Psoas muscle (tissue), 8 donors: Measurements from ENCODE around the gene ACOXL. TPM values are rescaled to one million over a fixed set of nuclear protein-coding genes. Genes with fewer than 3 reads are reported as not detected.

Experiments used
- ATAC-seq, 4 donors: fragments of 200-7000 bp; cut with Tn5 transposase; one replicate each; pipeline ENCODE4 v1.9.1; 2020; ENCODE audit warnings: moderate library complexity in 3 of 4, mild to moderate bottlenecking in 2 of 4
- DNase-seq, 2 donors: peaks; one replicate each; pipeline ENCODE4 v3.0.0-alpha.2; 2020
- H3K27ac ChIP-seq: fragments of 200-600 bp; one replicate; pipeline ENCODE4 v1.8.0; 2022
- H3K27me3 ChIP-seq, 3 donors: fragments of 200-600 bp in 1 of 3; one replicate each; pipeline versions ENCODE4 v1.6.1 to v1.8.0; 2013 to 2022; ENCODE audit warnings: low read length in 2 of 3, mild to moderate bottlenecking in 2 of 3, moderate library complexity in 1 of 3; ENCODE audit not compliant: insufficient read depth in 3 of 3
- H3K36me3 ChIP-seq, 2 donors: fragments of 200-600 bp in 1 of 2; one replicate each; pipeline versions ENCODE4 v1.6.1 to v1.8.0; 2013 to 2022; ENCODE audit warnings: low read depth in 1 of 2, mild to moderate bottlenecking in 1 of 2, moderate library complexity in 1 of 2; ENCODE audit not compliant: insufficient read depth in 1 of 2
- H3K4me1 ChIP-seq: fragments of 200-600 bp; one replicate; pipeline ENCODE4 v1.8.0; 2022
- H3K4me3 ChIP-seq: fragments of 200-600 bp; one replicate; pipeline ENCODE4 v1.8.0; 2022; ENCODE audit warnings: mild to moderate bottlenecking
- H3K9me3 ChIP-seq: fragments of 200-600 bp; one replicate; pipeline ENCODE4 v1.8.0; 2022
- WGBS, 3 donors: extraction: QIAGEN DNeasy Blood & Tissue Kit; methylation state at CpG; one replicate each; pipeline versions ENCODE4 v1.1.6 to v1.1.7; 2013; 5-methylcytosine and 5-hydroxymethylcytosine counted together
- intact Hi-C, 2 donors: fragments of 100-400 bp; cut with DNase I; formaldehyde crosslinking; loops; one replicate each; pipeline versions ENCODE4 v1.11.0 to v1.14.2; 2022
- polyA plus RNA-seq, 3 donors: library from polyadenylated mRNA; stranded (reverse); fragments of 200-250 nt; gene quantifications; one replicate each; pipeline ENCODE4 v1.2.3, GENCODE V29; 2013
- total RNA-seq, 4 donors: library from RNA; stranded (reverse); fragmentation: NEBNext Ultra II Directional in 2 of 4; extraction: Animal tissue kit (Norgen Biotek cat#: 25700) in 2 of 4; gene quantifications; one replicate each; pipeline versions ENCODE4 v1.2.1 to v1.2.4, GENCODE V29; 2021 to 2023
- TF ChIP-seq, protein P1 (sequence below): fragments of 200-600 bp; IDR thresholded peaks from one replicate; pipeline ENCODE4 v1.8.0; 2022; ENCODE audit warnings: antibody characterized with exemption
- donor health status: healthy with polysubstance abuse.
- donor health status: DM: no; HTN: no; CAD: no; lungs with moderate emphysema.
- donor health status: Bipolar disorder and iron deficiency.
- donor health status: healthy.
- donor health status: DM: yes; HTN: yes; CAD: no.
- donor health status: DM: no; HTN: no; CAD: no.
- donor health status: DM: no; HTN: no; CAD: no.
- donor health status: DM: yes; HTN: yes; CAD: no.

The ACOXL gene
- total and polyA plus RNA-seq, 7 donors: 0.01 TPM; not detected in 6

DNA sequence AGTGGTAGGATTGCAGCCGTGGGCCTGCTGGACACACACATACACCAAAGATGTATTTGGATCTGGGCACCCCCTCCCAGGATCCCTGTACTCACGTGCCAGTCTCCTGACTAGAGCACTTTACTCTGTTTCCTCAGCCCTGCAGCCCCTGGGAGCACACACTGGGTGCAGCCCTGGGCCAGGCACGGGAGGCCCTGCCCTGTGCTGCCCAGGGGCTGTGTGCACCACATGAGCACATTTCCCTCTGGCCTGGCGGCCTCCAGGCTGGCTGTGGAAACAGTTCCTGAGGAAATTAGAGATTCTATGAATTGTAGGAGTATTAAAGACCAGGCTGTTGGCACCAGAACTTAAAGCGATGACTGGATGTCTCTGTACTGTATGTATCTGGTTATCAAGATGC is 433.7 kb downstream of the ACOXL start:
- H3K27ac ChIP-seq: no peak overlapping the region
- DNase-seq: no peak
- intact Hi-C loops: no loop called here
- no peaks in the 10 kb centered on the region for H3K9me3 ChIP-seq
- no peak overlapping the region for H3K4me3 ChIP-seq
- H3K4me1 ChIP-seq: peaks cover 44% of the 10 kb centered on the region
- H3K36me3 ChIP-seq: peaks cover 0 to 19% of the 10 kb centered on the region in 2 donors
- 93 to 96% (median 94%) methylated on average over 5 of the region's 5 CpGs for WGBS, 3 donors
- H3K27me3 ChIP-seq: no peaks in the 10 kb centered on the region
- no peak for ATAC-seq
- TF ChIP-seq, protein P1, sequence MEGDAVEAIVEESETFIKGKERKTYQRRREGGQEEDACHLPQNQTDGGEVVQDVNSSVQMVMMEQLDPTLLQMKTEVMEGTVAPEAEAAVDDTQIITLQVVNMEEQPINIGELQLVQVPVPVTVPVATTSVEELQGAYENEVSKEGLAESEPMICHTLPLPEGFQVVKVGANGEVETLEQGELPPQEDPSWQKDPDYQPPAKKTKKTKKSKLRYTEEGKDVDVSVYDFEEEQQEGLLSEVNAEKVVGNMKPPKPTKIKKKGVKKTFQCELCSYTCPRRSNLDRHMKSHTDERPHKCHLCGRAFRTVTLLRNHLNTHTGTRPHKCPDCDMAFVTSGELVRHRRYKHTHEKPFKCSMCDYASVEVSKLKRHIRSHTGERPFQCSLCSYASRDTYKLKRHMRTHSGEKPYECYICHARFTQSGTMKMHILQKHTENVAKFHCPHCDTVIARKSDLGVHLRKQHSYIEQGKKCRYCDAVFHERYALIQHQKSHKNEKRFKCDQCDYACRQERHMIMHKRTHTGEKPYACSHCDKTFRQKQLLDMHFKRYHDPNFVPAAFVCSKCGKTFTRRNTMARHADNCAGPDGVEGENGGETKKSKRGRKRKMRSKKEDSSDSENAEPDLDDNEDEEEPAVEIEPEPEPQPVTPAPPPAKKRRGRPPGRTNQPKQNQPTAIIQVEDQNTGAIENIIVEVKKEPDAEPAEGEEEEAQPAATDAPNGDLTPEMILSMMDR: no peak

DNA sequence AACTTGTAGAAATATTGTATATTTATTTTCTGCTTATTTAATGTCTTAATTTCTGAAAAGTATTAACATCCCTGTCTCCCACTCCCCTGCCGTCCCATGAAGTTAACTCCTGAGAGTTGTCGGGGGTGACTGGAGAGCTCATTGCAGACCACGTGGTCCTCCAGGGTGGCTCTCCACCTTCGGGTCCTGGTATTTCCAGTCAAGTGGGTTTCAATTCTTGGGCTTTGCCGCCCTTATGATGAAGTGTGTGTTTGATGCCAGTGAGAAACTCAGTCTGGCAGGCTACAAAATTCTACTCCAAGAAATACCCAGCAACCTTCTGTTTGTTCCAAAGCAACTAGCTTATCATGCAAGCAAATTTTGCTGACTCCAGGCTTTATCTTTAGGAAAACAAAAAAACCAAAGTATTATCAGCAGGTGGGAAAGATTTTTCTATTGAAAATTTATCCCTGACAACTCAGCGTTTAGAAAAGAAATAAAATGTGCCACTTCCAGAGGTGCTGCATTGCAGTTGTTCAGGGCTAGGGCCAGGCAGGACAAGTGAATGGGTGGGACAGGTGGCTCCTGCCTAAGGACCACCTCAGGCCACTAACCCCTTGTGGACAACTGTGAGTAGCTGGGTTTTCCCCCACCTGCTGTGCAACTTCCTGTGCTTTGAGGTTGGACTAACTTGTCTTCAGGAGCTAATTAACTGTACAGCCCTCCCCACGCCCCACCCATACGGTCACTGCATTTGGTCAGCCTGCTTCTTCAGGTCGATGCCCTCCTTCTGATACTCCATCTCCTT is 434.9 kb downstream of the ACOXL start:
- Histone ChIP-seq H3K36me3 (peaks cover 0 to 19% of the 10 kb centered on the region in 2 donors), H3K27ac (no peak overlapping the region), H3K27me3 (no peaks in the 10 kb centered on the region), H3K4me3 (no peak overlapping the region), H3K9me3 (no peaks in the 10 kb centered on the region), H3K4me1 (peaks cover 35% of the 10 kb centered on the region)
- WGBS, 3 donors: 92 to 94% (median 93%) methylated on average over 9 of the region's 9 CpGs
- DNase-seq (no peak), ATAC-seq (peak in 1 of 4 donors; percentile 11)
- intact Hi-C loops: no loop called here
- TF ChIP-seq, protein P1: no peak

DNA sequence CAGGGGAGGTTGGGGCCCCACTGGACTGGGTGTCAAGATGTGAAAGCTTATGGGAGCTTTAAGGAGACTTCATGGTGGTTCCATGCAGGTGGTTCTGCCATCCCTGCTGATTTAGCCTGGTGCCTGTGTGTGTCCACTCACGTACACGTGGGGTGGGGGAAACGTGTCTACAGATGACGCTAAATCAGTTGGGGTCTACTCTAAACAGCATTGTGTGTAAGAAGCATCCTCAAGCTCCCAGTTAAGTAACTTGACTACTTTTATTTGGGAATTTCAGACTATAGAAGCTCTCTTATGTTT is 435.4 kb downstream of the ACOXL start:
- TF ChIP-seq, protein P1: no peak
- DNase-seq: no peak
- Histone ChIP-seq H3K27ac (no peak overlapping the region), H3K36me3 (peaks cover 0 to 19% of the 10 kb centered on the region in 2 donors), H3K4me1 (peaks cover 29% of the 10 kb centered on the region), H3K4me3 (no peak overlapping the region), H3K27me3 (no peaks in the 10 kb centered on the region), H3K9me3 (no peaks in the 10 kb centered on the region)
- 86 to 95% (median 87%) methylated on average over 4 of the region's 4 CpGs for WGBS, 3 donors
- ATAC-seq: peak in 1 of 4 donors; percentile 3
- intact Hi-C loops: no loop called here

Other genes with a start within 250 kb of the ACOXL start
- gene RGPD6, start 155.4 kb upstream of the ACOXL start, total RNA-seq: 10 to 100 TPM in 3 of 4 donors, 1 to 10 TPM in 1; 8.3 to 27.7 (median 23.8) TPM
- 10 to 100 TPM in 1 of 3 donors, 1 to 10 TPM in 2; 4.4 to 18.6 (median 6.1) TPM for gene RGPD6, start 155.4 kb upstream of the ACOXL start, polyA plus RNA-seq
- under 1 TPM; 0.06 to 0.69 (median 0.14) TPM for gene BUB1, start 54.5 kb upstream of the ACOXL start, total RNA-seq
- under 1 TPM; 0.07 to 0.27 (median 0.22) TPM for gene BUB1, start 54.5 kb upstream of the ACOXL start, polyA plus RNA-seq